Activated T-cell treated with anti-CD3 and anti-CD28 coated beads for 1 hour (primary cell): Measurements from ENCODE around the gene RNU1-1.
"Not testable (repeated sequence)": the region's sequence is repeated elsewhere in the genome, so short reads cannot be mapped to it uniquely, and the experiment has no call there.

ENCODE experiments used
- DNase-seq: peaks from one replicate; pipeline ENCODE4 v3.0.0-alpha.2; 2020; ENCODE audit warnings: low read depth

RNU1-1 gene

GRCh38 chr1:16514107-16515055, at the start of gene RNU1-1:
Gene RNU1-1, minus strand, starts transcription at chr1:16514285.
- peak; percentile 63 for DNase-seq

- not testable (repeated sequence) for DNase-seq
Measured at GRCh38 chr1:16561035-16561434, 47.0 kb upstream of the RNU1-1 start.

- not testable (repeated sequence) for DNase-seq
Measured at GRCh38 chr1:16560498-16560897, 46.4 kb upstream of the RNU1-1 start.

- not testable (repeated sequence) for DNase-seq
Measured at GRCh38 chr1:16559688-16560087, 45.6 kb upstream of the RNU1-1 start.

GRCh38 chr1:16557034-16557433, 42.9 kb upstream of the RNU1-1 start:
- not testable (repeated sequence) for DNase-seq

- DNase-seq, result not testable (repeated sequence)
Measured at GRCh38 chr1:16553244-16553643, 39.2 kb upstream of the RNU1-1 start.

- DNase-seq, result not testable (repeated sequence)
Measured at GRCh38 chr1:16550212-16550918, 36.3 kb upstream of the RNU1-1 start.

- not testable (repeated sequence) for DNase-seq
Measured at GRCh38 chr1:16549545-16549944, 35.5 kb upstream of the RNU1-1 start.

GRCh38 chr1:16547502-16548241, 33.6 kb upstream of the RNU1-1 start:
- not testable (repeated sequence) for DNase-seq

- not testable (repeated sequence) for DNase-seq
Measured at GRCh38 chr1:16545682-16546095, 31.6 kb upstream of the RNU1-1 start.

GRCh38 chr1:16540421-16540893, 26.4 kb upstream of the RNU1-1 start:
- not testable (repeated sequence) for DNase-seq

- DNase-seq, result not testable (repeated sequence)
Measured at GRCh38 chr1:16537528-16537927, 23.4 kb upstream of the RNU1-1 start.

- DNase-seq, result not testable (repeated sequence)
Measured at GRCh38 chr1:16536796-16537195, 22.7 kb upstream of the RNU1-1 start.

GRCh38 chr1:16535898-16536297, 21.8 kb upstream of the RNU1-1 start:
- not testable (repeated sequence) for DNase-seq

- not testable (repeated sequence) for DNase-seq
Measured at GRCh38 chr1:16535487-16535886, 21.4 kb upstream of the RNU1-1 start.

- DNase-seq, result not testable (repeated sequence)
Measured at GRCh38 chr1:16534829-16535456, 20.9 kb upstream of the RNU1-1 start.

GRCh38 chr1:16534239-16534828, 20.2 kb upstream of the RNU1-1 start:
- not testable (repeated sequence) for DNase-seq

- DNase-seq, result not testable (repeated sequence)
Measured at GRCh38 chr1:16532235-16532991, 18.3 kb upstream of the RNU1-1 start.

GRCh38 chr1:16528338-16528737, 14.3 kb upstream of the RNU1-1 start:
- not testable (repeated sequence) for DNase-seq

GRCh38 chr1:16525769-16526168, 11.7 kb upstream of the RNU1-1 start:
- not testable (repeated sequence) for DNase-seq
